ENCODE data around the gene CPT1A.

The CPT1A gene

GRCh38 chr11:68831124-68831523, 10.6 kb downstream of the CPT1A start:
- DNase-seq (ENCODE audit: low spot score), result no peak

GRCh38 chr11:68829581-68829980, 12.1 kb downstream of the CPT1A start:
- no peak for DNase-seq (ENCODE audit: low spot score)

GRCh38 chr11:68828957-68829356, 12.8 kb downstream of the CPT1A start:
- DNase-seq (ENCODE audit: low spot score), result no peak

- DNase-seq (ENCODE audit: low spot score), result no peak
Measured at GRCh38 chr11:68828155-68828931, 13.4 kb downstream of the CPT1A start.

- DNase-seq (ENCODE audit: low spot score), result no peak
Measured at GRCh38 chr11:68827733-68828132, 14.0 kb downstream of the CPT1A start.

GRCh38 chr11:68826726-68827125, 15.0 kb downstream of the CPT1A start:
- DNase-seq (ENCODE audit: low spot score), result no peak

GRCh38 chr11:68825571-68825970, 16.1 kb downstream of the CPT1A start:
- DNase-seq (ENCODE audit: low spot score), result no peak

- DNase-seq (ENCODE audit: low spot score), result no peak
Measured at GRCh38 chr11:68822546-68822945, 19.2 kb downstream of the CPT1A start.

GRCh38 chr11:68821670-68822069, 20.0 kb downstream of the CPT1A start:
- no peak for DNase-seq (ENCODE audit: low spot score)

- no peak for DNase-seq (ENCODE audit: low spot score)
Measured at GRCh38 chr11:68819362-68819761, 22.4 kb downstream of the CPT1A start.

GRCh38 chr11:68818181-68818580, 23.5 kb downstream of the CPT1A start:
- no peak for DNase-seq (ENCODE audit: low spot score)

GRCh38 chr11:68817554-68817953, 24.2 kb downstream of the CPT1A start:
- no peak for DNase-seq (ENCODE audit: low spot score)

- DNase-seq (ENCODE audit: low spot score), result no peak
Measured at GRCh38 chr11:68816917-68817419, 24.7 kb downstream of the CPT1A start.

- no peak for DNase-seq (ENCODE audit: low spot score)
Measured at GRCh38 chr11:68816251-68816776, 25.4 kb downstream of the CPT1A start.

GRCh38 chr11:68813773-68814172, 27.9 kb downstream of the CPT1A start:
- no peak for DNase-seq (ENCODE audit: low spot score)

- DNase-seq (ENCODE audit: low spot score), result no peak
Measured at GRCh38 chr11:68812526-68812925, 29.2 kb downstream of the CPT1A start.

- peak; percentile 11 for DNase-seq (ENCODE audit: low spot score)
Measured at GRCh38 chr11:68810164-68810563, 31.6 kb downstream of the CPT1A start.

GRCh38 chr11:68809506-68809905, 32.2 kb downstream of the CPT1A start:
- no peak for DNase-seq (ENCODE audit: low spot score)

- DNase-seq (ENCODE audit: low spot score), result no peak
Measured at GRCh38 chr11:68808787-68809186, 32.9 kb downstream of the CPT1A start.

GRCh38 chr11:68806931-68807844, 34.5 kb downstream of the CPT1A start:
- no peak for DNase-seq (ENCODE audit: low spot score)

GRCh38 chr11:68804786-68805185, 36.9 kb downstream of the CPT1A start:
- no peak for DNase-seq (ENCODE audit: low spot score)

GRCh38 chr11:68803766-68804165, 38.0 kb downstream of the CPT1A start:
- DNase-seq (ENCODE audit: low spot score), result no peak
